Endothelial cell of umbilical vein (primary cell): ENCODE data around the gene ZNF205. TPM values are rescaled to one million over a fixed set of nuclear protein-coding genes. Genes with fewer than 3 reads are reported as not detected.
"Not testable (repeated sequence)": the region's sequence is repeated elsewhere in the genome, so short reads cannot be mapped to it uniquely, and the experiment has no call there.

Source experiments
- BruUV-seq: library from RNA; stranded (reverse); fragments of 400-500 nt; replicated peaks from 2 replicates; lab custom pipeline; 2021; lab: Mats Ljungman, UMichigan
- CTCF ChIA-PET: fragments of 300-600, 350-600 bp; sonication (Branson Sonifier 250); formaldehyde crosslinking; loops from one replicate; lab custom pipeline; 2021; ENCODE audit warnings: antibody characterized with exemption, inconsistent platforms; lab: Charles Lee
- POLR2A ChIA-PET: fragments of 300-600, 350-600 bp; sonication (Branson Sonifier 250); formaldehyde crosslinking; loops from one replicate; lab custom pipeline; 2021; ENCODE audit warnings: antibody characterized with exemption, inconsistent platforms; lab: Charles Lee
- DNase-seq: peaks from one replicate; pipeline ENCODE4 v3.0.0-alpha.2; 2011; ENCODE audit warnings: low read depth, low spot score
- FAIRE-seq: peaks from 2 replicates; lab custom pipeline; 2011; peaks lifted over from hg19 to GRCh38; lab: Jason Lieb, UNC
- H2AFZ ChIP-seq: 2 replicates; pipeline ENCODE4 v1.6.0; 2012; ENCODE audit warnings: low read depth, low read length, control low read depth, inconsistent platforms
- H3K27ac ChIP-seq: 2 replicates; pipeline ENCODE4 v1.5.1; 2011; ENCODE audit warnings: low read depth, mild to moderate bottlenecking, control low read depth, low read length, moderate library complexity; ENCODE audit not compliant: insufficient read depth
- H3K27me3 ChIP-seq, 2 experiments: 2 replicates each; pipeline versions ENCODE4 v1.6.0 to v1.6.1; 2011; ENCODE audit warnings: low read length in 2 of 2, mixed read lengths in 1 of 2; ENCODE audit not compliant: control insufficient read depth in 2 of 2, insufficient read depth in 2 of 2
- H3K36me3 ChIP-seq, 2 experiments: 2 replicates in 1 of 2; 3 replicates in 1 of 2; pipeline ENCODE4 v1.5.1; 2011; ENCODE audit warnings: low read length in 2 of 2, mild to moderate bottlenecking in 1 of 2, moderate library complexity in 1 of 2; ENCODE audit not compliant: control insufficient read depth in 2 of 2, insufficient read depth in 2 of 2; ENCODE audit errors: extremely low read depth in 1 of 2
- H3K4me1 ChIP-seq: 3 replicates; pipeline ENCODE4 v1.5.1; 2011; ENCODE audit warnings: mild to moderate bottlenecking, low read length; ENCODE audit not compliant: control insufficient read depth, insufficient read depth; ENCODE audit errors: extremely low read depth
- H3K4me2 ChIP-seq: 2 replicates; pipeline ENCODE4 v1.6.1; 2011; ENCODE audit warnings: low read length, control low read depth, mixed read lengths; ENCODE audit not compliant: insufficient read depth
- H3K4me3 ChIP-seq, 3 experiments: fragments of 200-600 bp in 1 of 3; sonication (generic), shearing (Covaris generic) in 1 of 3; replicated peaks in 1 of 3; 2 replicates each; pipeline ENCODE4 v1.5.1; 2011 to 2016; ENCODE audit warnings: control low read depth in 3 of 3, low read length in 3 of 3, mild to moderate bottlenecking in 2 of 3, inconsistent platforms in 1 of 3, low read depth in 1 of 3, moderate library complexity in 1 of 3; ENCODE audit not compliant: insufficient read depth in 1 of 3
- H3K79me2 ChIP-seq: 2 replicates; pipeline ENCODE4 v1.6.0; 2012; ENCODE audit warnings: low read length, inconsistent platforms; ENCODE audit not compliant: control insufficient read depth, insufficient read depth
- H3K9ac ChIP-seq: replicated peaks from 2 replicates; pipeline ENCODE3; 2011; ENCODE audit warnings: low read length, control low read depth; ENCODE audit not compliant: insufficient read depth; ENCODE audit errors: extremely low read depth
- H3K9me1 ChIP-seq: replicated peaks from 3 replicates; pipeline ENCODE4 v1.6.0; 2011; ENCODE audit warnings: mild to moderate bottlenecking, low read length; ENCODE audit not compliant: control insufficient read depth, insufficient read depth; ENCODE audit errors: extremely low read depth
- H3K9me3 ChIP-seq: replicated peaks from 2 replicates; pipeline ENCODE4 v1.5.1; 2012; ENCODE audit warnings: low read length, inconsistent platforms; ENCODE audit not compliant: control insufficient read depth, insufficient read depth
- H4K20me1 ChIP-seq: replicated peaks from 2 replicates; pipeline ENCODE3; 2011; ENCODE audit warnings: mild to moderate bottlenecking, low read length; ENCODE audit not compliant: control insufficient read depth, insufficient read depth; ENCODE audit errors: extremely low read depth
- CTCF ChIP-seq, 2 donors: IDR thresholded peaks; 1 replicate in 1 of 2; 2 replicates in 1 of 2; pipeline ENCODE4 v1.5.1; 2011; ENCODE audit warnings: low read length in 2 of 2, mild to moderate bottlenecking in 2 of 2, moderate library complexity in 2 of 2, control low read depth in 1 of 2, inconsistent platforms in 1 of 2, low read depth in 1 of 2; ENCODE audit not compliant: insufficient read depth in 1 of 2; ENCODE audit errors: extremely low read depth in 1 of 2
- FOS ChIP-seq: IDR thresholded peaks from 2 replicates; pipeline ENCODE4 v1.6.1; 2011; ENCODE audit warnings: mild to moderate bottlenecking, low read length, moderate library complexity, borderline replicate concordance; ENCODE audit not compliant: insufficient read depth
- MAX ChIP-seq: IDR thresholded peaks from 2 replicates; pipeline ENCODE4 v1.6.1; 2011; ENCODE audit not compliant: insufficient read depth, insufficient read length
- POLR2A ChIP-seq: IDR thresholded peaks from 2 replicates; pipeline ENCODE4 v1.6.1; 2012; ENCODE audit warnings: low read depth, mild to moderate bottlenecking, control low read depth, low read length
- dilution Hi-C: fragments of 300-500 bp; cut with MboI; formaldehyde crosslinking; loops from one replicate; pipeline ENCODE4 v1.15.0; 2019; ENCODE audit warnings: low sequenced_read_pairs; ENCODE audit not compliant: extremely low pct_ligation_motif_present
- intact Hi-C: fragments of 100-400 bp; cut with micrococcal nuclease; formaldehyde crosslinking; loops from one replicate; pipeline ENCODE4 v1.10.0; 2022
- polyA plus RNA-seq, 4 experiments: library from polyadenylated mRNA; depleted of rRNA in 3 of 4; stranded (reverse) in 3 of 4; unstranded in 1 of 4; fragments of >200 nt; gene quantifications; 2 replicates each; pipeline versions ENCODE4 v1.2.1 to v1.2.3, GENCODE V29; 2011 to 2012; ENCODE audit warnings: missing spikeins in 1 of 4
- total RNA-seq: library from RNA; stranded (reverse); gene quantifications from 2 replicates; pipeline ENCODE4 v1.2.3, GENCODE V29; 2021

ZNF205 gene
- total and polyA plus RNA-seq, 2 donors (not counting 3 experiments of a cell fraction or from before 2014, with no cell fraction given): 18.5 to 19.0 TPM

GRCh38 chr16:3075523-3075915, 36.9 kb upstream of the ZNF205 start:
- Histone ChIP-seq H3K36me3 (no peaks in the 10 kb centered on the region), H3K9me1 (no peaks in the 10 kb centered on the region), H3K4me3 (no peak overlapping the region), H3K27me3 (peaks cover 0 to 2% of the 10 kb centered on the region in 2 experiments), H2AFZ (no peak overlapping the region), H3K9me3 (no peaks in the 10 kb centered on the region), H3K4me2 (no peak overlapping the region), H3K9ac (no peak overlapping the region), H3K4me1 (no peaks in the 10 kb centered on the region), H3K79me2 (no peaks in the 10 kb centered on the region), H3K27ac (no peak overlapping the region), H4K20me1 (no peaks in the 10 kb centered on the region)
- ChIA-PET CTCF (interaction anchor here (1.0 kb wide), 1 partner anchor 44 kb away, joined by 5 read pairs; no protein-coding TSS in a partner anchor), POLR2A (no interaction called here)
- dilution Hi-C loops (no loop called here), intact Hi-C loops (no loop called here)
- DNase-seq (no peak), FAIRE-seq (no peak)
- TF ChIP-seq CTCF (IDR thresholded peaks at IDR 0.05; ENCODE audit: extremely low read depth in 1 of 2, insufficient read depth in 1 of 2, low read depth in 1 of 2, low read length in 2 of 2) (no peak), POLR2A (no peak), FOS (no peak), MAX (no peak)
- no TSS peak for BruUV-seq

- DNase-seq, H3K9me1 ChIP-seq, H3K27me3 ChIP-seq, intact Hi-C loops, H3K4me1 ChIP-seq, H3K9ac ChIP-seq, H3K27ac ChIP-seq, POLR2A ChIA-PET, H4K20me1 ChIP-seq, FAIRE-seq, H2AFZ ChIP-seq, dilution Hi-C loops, H3K4me3 ChIP-seq, H3K79me2 ChIP-seq, H3K36me3 ChIP-seq, BruUV-seq, H3K9me3 ChIP-seq, H3K4me2 ChIP-seq: not testable (repeated sequence)
- CTCF ChIA-PET: interaction anchor here (1.0 kb wide), 2 partner anchors 17 to 44 kb away, joined by 3 to 5 read pairs; no protein-coding TSS in a partner anchor
Measured at GRCh38 chr16:3075946-3076345, 36.4 kb upstream of the ZNF205 start.
